GM19043 (cell line): ENCODE data around the gene PFKM.
"Not testable (repeated sequence)": the region's sequence is repeated elsewhere in the genome, so short reads cannot be mapped to it uniquely, and the experiment has no call there.

ENCODE experiments used
- ATAC-seq: cut with Tn5 transposase; IDR thresholded peaks from one replicate; pipeline ENCODE4 v1.9.1; 2021; ENCODE audit warnings: low read depth; ENCODE audit not compliant: unreplicated experiment

PFKM gene

DNA sequence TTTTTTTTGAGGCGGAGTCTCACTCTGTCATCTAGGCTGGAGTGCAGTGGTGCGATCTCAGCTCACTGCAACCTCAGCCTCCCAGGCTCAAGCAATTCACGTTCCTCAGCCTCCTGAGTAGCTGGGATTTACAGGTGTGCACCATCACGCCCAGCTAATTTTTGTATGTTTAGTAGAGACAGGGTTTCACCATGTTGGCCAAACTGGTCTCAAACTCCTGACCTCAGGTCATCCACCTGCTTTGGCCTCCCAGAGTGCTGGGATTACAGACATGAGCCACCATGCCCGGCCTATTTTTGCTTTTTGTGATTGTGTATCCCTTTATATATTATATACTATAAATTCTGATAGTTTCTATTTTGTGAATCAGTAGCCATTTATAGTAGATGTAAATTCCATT lies 36.6 kb downstream of the PFKM start:
- not testable (repeated sequence) for ATAC-seq

DNA sequence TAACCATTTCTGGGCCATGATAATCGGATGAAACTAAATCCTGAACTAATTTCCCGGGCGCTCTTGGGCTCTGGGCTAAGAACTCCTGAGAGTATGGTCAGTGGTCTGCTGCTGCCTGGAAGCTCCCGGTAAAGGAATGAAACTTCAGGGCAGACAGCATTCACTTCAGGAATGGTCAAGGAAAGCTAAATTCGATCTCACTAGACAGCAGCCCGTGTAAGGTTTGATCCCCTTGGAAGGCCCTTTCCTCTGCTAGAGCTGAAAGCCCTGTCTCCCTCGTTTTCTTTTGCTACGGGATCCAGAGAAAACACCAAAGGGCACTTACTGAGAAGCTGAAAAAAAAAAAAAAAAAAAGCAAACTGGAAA lies 37.5 kb downstream of the PFKM start:
- no peak for ATAC-seq

GRCh38 chr12:48157018-48157888 lies 38.1 kb downstream of the PFKM start, which contains the start of gene ASB8:
Gene ASB8, minus strand, starts transcription at chr12:48157515. Its CDS starts 4,019 bp downstream, at chr12:48153496.
- peak; percentile 92 for ATAC-seq

DNA sequence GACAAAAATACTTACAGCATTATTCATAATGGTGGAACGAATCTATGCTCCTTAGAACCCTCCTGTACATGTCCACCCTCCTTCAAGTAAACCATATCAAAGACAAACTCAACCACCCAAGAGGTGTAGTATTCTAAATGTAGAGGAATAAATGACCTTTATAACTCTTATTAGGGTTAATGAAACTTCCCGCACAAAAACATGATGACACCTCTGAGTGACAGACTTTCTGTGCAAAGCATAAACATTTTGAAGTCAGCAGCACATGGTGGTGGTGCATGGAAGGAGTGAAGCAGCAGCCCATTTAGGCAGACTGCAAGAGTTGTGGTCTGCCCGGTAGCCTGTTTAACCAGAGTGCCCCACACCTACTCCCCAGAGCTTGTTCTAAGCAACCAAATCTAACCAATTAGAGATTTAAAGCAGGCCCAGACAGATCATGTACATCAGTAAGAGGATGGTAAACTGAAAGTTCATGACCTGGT lies 38.8 kb downstream of the PFKM start:
- no peak for ATAC-seq

GRCh38 chr12:48160046-48160445 lies 40.9 kb downstream of the PFKM start:
- ATAC-seq, result no peak

DNA sequence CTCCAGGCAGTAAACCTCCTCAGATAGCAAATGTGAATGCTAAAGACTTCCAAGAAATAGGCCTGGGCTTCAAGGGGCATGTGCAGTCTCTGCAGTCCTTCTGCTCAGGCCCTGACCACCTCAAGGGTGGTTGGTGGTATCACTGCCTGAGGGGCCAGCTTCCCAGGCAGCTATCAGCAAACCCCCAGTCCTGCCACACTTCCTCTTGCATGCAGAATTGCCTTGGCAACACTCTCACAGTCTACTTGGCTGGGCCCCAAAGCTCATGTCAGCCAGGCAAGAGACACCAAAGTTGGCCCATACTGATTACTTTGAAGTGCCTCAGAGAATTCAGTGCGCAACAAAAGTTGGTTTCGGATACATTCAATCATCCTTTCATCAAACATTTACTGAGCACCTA lies 41.6 kb downstream of the PFKM start:
- no peak for ATAC-seq

DNA sequence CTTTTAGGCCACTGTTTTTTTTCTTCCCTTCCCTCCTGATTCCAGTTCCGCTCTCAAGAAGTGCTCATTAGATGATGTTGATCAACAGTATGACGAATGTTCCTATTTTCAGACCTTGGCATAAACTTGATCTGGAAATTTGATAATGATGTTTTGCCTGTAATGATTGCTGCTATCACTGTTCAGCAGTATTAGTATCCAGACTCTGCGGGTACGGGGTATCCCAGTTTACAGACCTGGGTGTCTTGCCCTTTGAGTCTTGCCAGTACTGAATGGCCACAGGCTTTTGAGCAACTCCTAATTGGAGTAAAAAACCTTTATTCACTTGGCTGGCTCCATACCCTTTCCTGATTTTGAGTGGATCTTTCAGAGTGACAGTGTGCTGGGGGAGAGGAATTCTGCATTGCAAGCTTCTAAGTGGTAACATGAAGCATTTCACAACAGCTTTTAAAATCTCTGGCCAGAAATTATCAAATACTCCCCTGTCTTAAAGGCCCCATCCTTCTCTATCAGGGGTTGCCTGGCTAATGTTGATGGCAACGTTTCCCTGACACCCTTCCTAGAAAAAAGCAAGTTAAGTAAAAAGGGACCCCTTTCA lies 44.1 kb downstream of the PFKM start:
- ATAC-seq, result no peak

DNA sequence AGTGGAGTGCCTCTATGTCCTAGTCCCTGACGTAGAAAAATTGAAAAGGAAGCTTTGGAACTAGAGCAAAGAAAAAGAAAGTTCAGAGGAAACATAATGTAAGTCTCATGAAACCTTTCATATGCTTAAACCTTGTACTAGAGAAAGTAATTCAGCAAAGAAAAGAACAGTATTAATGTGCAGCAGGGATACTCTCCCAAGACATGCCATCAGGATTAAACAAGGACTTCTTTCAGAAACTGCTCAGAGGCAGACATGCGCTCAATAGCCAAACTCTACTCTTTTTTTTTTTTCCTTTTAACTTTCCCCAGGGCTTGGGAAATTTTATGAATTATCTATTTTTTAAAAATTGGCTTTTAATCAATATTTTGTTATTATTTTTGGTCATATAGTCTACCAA lies 45.3 kb downstream of the PFKM start:
- no peak for ATAC-seq

DNA sequence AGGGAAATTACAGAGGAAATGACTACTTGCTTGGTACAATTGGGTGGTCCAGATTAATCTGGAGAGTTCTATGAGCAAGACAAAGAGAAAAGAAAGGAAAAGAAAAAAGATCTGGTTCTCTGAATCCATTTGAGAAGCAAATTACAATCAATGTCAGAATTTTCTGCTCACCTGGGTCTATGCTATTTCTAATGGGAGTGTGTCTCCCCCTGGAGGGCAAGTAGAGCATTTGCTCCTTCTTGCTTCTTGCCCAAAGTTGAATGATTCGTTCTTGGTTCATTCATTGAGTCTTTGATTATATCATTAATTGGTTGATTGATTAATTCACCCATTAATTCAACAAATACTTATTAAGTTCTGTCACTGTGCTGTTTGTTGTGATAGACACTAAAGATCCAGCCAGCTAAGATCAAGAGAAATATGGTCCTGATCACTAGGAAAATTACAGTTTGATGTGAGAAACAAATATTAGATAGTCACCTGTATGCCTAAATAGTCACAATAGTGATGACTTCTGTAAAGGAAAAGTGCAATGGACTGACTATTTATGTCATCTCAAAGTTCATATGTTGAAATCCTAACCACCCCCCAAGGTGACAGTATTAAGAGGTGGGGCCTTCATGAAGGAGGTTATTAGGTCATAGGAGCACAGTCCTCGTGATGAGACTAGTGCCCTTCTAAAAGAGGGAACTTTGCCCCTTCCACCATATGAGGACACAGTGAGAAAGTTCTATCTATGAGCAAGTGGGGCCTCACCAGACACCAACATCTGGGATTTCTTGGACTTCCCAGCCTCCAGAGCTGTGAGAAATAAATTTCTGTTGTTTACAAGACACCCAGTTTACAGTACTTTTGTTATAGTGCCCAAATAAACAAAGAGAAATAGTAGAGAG lies 46.2 kb downstream of the PFKM start:
- ATAC-seq, result no peak

GRCh38 chr12:48169011-48169410 lies 49.8 kb downstream of the PFKM start:
- no peak for ATAC-seq

- no peak for ATAC-seq
Measured at GRCh38 chr12:48175613-48176416, 56.7 kb downstream of the PFKM start.

DNA sequence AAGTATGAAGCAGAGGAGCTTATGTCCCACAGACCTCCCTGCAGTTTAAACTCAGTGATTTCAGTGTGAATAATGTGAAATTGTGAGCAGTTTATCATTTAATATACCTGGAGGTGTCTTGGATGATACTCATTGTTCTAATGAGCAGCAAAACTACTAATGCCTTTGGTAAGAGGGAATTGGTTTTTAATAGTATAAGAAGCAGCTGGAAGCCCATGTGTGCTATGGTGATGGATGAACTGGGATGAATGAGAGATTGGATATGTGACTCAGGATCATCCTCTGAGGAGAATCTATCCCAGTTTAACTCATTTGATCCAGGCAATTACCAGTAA lies 57.2 kb downstream of the PFKM start:
- no peak for ATAC-seq

DNA sequence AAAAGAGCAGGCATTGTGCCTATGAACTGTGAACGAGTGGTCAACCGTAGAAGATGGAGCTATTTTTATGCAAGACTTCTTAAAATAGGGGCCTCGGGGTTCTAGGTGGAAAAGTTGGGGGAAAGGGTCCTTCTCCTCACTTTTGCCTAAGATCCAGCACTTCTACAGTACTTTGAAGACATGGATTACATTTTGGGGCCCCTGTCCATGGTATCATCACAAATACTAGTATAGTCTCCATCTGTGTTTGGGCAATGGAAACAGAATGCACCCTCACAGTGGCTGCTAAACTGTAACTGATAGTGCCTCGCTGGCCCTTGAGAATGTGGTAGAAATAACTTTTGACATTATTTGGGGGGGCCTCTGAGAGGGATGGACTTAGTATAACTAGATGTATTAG lies 58.8 kb downstream of the PFKM start:
- no peak for ATAC-seq

DNA sequence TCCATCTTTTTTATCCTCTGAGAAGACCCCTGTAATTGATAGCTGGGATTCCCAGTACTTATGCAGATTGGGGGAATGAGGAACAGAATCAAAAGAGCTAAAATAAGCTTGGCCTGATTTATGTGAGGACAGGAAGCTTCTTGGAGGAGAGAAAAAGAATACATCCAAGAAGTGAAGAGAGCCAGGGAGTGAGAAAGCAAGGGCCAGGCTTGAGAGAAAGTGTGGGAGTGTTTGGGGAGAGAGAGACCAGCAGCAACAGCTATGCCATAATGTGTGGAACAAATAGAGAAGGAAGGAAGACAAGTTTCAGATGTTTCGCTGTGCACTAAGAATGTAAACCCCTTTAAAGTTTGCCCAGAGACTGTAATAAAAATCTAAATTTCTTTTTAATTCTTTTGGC lies 60.3 kb downstream of the PFKM start:
- ATAC-seq, result no peak

GRCh38 chr12:48180424-48180823 lies 61.3 kb downstream of the PFKM start:
- no peak for ATAC-seq

DNA sequence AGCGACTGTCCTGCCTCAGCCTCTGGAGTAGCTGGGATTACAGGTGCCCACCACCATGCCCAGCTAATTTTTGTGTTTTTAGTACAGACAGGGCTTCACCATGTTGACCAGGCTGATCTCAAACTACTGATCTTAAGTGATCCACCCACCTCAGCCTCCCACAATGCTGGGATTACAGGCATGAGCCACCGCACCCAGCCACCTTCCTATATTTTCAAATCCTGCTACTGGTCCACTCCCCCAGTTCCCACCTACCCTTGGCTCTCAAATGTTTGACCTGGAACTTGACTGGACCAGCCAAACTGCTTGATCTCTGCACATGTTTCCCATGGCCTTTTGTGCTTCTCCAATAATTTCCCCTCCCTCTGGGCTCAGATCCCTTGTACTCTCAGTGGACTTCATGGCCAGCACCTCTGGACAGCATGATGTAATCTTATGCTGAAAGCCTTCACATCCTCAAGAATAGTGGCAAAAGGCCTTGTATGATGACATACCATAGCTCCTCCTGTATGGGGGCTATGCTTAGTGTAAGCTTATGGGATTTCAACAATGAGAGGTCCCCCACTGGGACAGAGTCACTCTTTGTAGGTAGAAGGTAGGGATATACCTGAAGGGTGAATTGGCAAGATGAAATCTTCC lies 61.8 kb downstream of the PFKM start:
- ATAC-seq, result no peak

DNA sequence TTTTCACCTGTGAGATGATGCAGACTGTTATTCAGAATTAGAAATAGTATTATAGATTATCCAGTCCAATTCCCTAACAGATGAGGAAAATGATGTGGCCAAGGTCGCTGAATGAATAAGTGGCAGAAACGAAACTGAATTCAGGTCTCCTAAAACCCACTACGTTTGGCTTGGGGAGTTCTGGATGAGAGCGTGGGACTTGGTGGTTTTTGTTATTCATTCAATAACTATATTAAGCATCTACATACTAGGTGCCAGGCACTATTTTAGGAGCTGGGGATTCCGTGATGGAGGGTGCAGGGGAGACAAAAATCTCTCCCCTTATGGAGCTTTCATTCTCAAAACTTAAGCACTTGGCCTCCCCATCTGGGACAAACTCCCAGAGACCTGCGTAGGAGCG lies 63.5 kb downstream of the PFKM start:
- ATAC-seq, result no peak

- ATAC-seq, result peak; percentile 56
Measured at GRCh38 chr12:48183091-48183875, 64.1 kb downstream of the PFKM start, which contains the start of gene CCDC184. Gene CCDC184, plus strand, starts transcription at chr12:48183644. Its CDS starts 479 bp downstream, at chr12:48184123.
